ENCODE measurements around the gene ITGA5. TPM values are rescaled to one million over a fixed set of nuclear protein-coding genes. Genes with fewer than 3 reads are reported as not detected.

Gene ITGA5
- total RNA-seq, 1 experiment from 2014 or later: 75.8 TPM

GRCh38 chr12:54386403-54387113 is 32.5 kb downstream of the ITGA5 start:
- intact Hi-C loops (cut with micrococcal nuclease; ENCODE audit: unreplicated experiment) (no loop called here), in situ Hi-C loops (cut with HindIII; ENCODE audit: low pct_unique_long_range_greater_than_20kb, low sequenced_read_pairs) (no loop called here)
- no TSS peak for BruUV-seq (replicated peaks)
- Histone ChIP-seq H3K9me3 (ENCODE audit: control insufficient read depth, insufficient read depth, low read depth, low read length) (no peaks in the 10 kb centered on the region), H3K36me3 (ENCODE audit: control insufficient read depth, insufficient read depth, low read length) (no peaks in the 10 kb centered on the region), H3K27me3 (ENCODE audit: control insufficient read depth, insufficient read depth, low read length) (no peaks in the 10 kb centered on the region), H3K4me1 (ENCODE audit: control insufficient read depth, insufficient read depth, low read length) (no peaks in the 10 kb centered on the region; the same call in none of the 2 replicates), H3K4me3 (ENCODE audit: low read depth in 2 of 2, low read length in 2 of 2) (no peak overlapping the region), H3K27ac (ENCODE audit: low read length) (no peak overlapping the region)
- ChIA-PET POLR2A (no interaction called here), CTCF (interaction anchor here (0.7 kb wide), 1 partner anchor 16 kb away, joined by 3 read pairs; no protein-coding TSS in a partner anchor)
- ATAC-seq (no peak), DNase-seq (ENCODE audit: low read depth, low spot score) (no peak)
- TF ChIP-seq CTCF (IDR thresholded peaks at IDR 0.05) (no peak), REST (IDR thresholded peaks at IDR 0.05; ENCODE audit: insufficient read depth in 1 of 2, low read depth in 2 of 2, low read length in 1 of 2) (no peak), TCF7L2 (IDR thresholded peaks at IDR 0.05; ENCODE audit: low read depth, low read length) (no peak), SIN3A (IDR thresholded peaks at IDR 0.05; ENCODE audit: borderline replicate concordance, insufficient read depth, low read depth, low read length) (no peak), POLR2AphosphoS5 (IDR thresholded peaks at IDR 0.05; ENCODE audit: low read depth, low read length) (no peak)

- intact Hi-C loops (cut with micrococcal nuclease; ENCODE audit: unreplicated experiment) (no loop called here), in situ Hi-C loops (cut with HindIII; ENCODE audit: low pct_unique_long_range_greater_than_20kb, low sequenced_read_pairs) (no loop called here)
- no peaks in the 10 kb centered on the region for H3K9me3 ChIP-seq (ENCODE audit: control insufficient read depth, insufficient read depth, low read depth, low read length)
- no peaks in the 10 kb centered on the region; the same call in none of the 2 replicates for H3K4me1 ChIP-seq (ENCODE audit: control insufficient read depth, insufficient read depth, low read length)
- ATAC-seq (no peak), DNase-seq (ENCODE audit: low read depth, low spot score) (no peak)
- H3K4me3 ChIP-seq (ENCODE audit: low read depth in 2 of 2, low read length in 2 of 2): no peak overlapping the region
- H3K36me3 ChIP-seq (ENCODE audit: control insufficient read depth, insufficient read depth, low read length): no peaks in the 10 kb centered on the region
- TF ChIP-seq TCF7L2 (IDR thresholded peaks at IDR 0.05; ENCODE audit: low read depth, low read length): no peak
- TF ChIP-seq REST (IDR thresholded peaks at IDR 0.05; ENCODE audit: insufficient read depth in 1 of 2, low read depth in 2 of 2, low read length in 1 of 2): no peak
- no peak for TF ChIP-seq SIN3A (IDR thresholded peaks at IDR 0.05; ENCODE audit: borderline replicate concordance, insufficient read depth, low read depth, low read length)
- BruUV-seq (replicated peaks): no TSS peak
- POLR2A ChIA-PET: no interaction called here
- CTCF ChIA-PET: interaction anchor here (0.6 to 1.6 kb wide), 2 partner anchors 15 kb away, joined by 4 read pairs; no protein-coding TSS in a partner anchor
- no peak overlapping the region for H3K27ac ChIP-seq (ENCODE audit: low read length)
- H3K27me3 ChIP-seq (ENCODE audit: control insufficient read depth, insufficient read depth, low read length): no peaks in the 10 kb centered on the region
These were observed 33.7 kb downstream of the ITGA5 start for GRCh38 chr12:54385251-54385914.

All from Panc1 (cell line).